HG02884 (cell line): ENCODE data around the gene ARHGEF1.

ENCODE experiments used
- ATAC-seq: cut with Tn5 transposase; IDR thresholded peaks from one replicate; pipeline ENCODE4 v1.9.1; 2021; ENCODE audit warnings: mild to moderate bottlenecking, moderate library complexity; ENCODE audit not compliant: unreplicated experiment

Gene ARHGEF1

DNA sequence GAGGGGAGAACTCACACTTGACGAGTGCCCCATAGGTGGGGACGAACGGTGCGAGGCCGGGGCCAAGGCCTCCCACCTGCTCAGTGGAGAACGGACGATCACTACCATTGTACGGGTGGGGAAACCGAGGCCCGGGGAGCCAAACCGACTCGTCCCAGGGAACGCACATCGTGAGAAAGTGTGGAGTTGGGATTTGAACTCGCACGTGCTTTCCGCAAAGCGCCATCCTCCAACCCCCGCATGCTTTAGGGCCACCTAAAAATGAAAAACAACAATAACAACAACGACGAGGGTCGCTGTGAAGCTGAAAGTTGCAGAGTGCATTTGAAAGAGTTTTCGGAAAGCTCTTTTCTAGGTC, 458 bp downstream of the ARHGEF1 start:
- no peak for ATAC-seq

DNA sequence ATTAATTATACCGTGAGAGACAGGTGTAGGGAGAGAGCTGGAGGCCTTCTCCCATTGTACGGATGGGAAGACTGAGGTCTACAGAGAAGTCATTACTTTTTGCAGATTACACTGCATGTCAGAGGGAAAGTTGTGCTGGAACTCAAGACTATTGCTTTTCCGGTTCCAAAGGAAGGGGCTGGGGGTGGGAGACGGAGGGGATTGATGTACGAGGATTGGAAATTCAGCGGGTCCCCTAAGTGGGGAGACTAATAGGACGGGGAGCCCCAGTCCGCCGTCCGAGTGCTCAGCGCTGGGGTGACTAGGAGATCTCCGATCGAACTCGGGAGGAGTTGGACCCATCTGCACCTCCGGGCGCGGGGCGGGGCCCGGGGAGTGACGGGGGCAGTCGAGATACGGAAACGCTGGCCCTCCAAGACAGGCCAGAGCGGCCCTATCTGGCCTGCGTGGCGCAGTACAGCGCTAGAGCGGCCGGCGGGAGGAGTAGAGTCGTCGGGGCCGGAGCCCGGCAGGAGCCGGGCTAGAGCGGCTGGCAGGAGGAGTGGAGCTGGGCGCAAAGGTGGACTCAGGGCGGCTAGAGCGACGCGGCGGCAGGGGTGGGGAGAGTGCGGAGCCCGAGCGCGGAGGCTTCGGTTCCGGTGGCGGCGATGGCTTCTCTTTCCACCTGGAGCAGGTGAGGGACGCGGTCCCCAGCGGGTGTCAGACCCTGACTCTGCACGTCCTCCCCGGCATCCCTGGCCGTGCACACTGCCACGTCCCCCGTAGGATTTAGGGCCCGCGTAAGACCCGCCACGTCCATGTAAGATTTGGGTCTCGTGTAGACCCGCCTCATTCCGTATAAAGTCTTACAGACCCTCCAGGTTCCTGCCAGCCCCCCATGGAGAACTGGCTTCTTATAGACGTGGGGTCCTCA, 1.1 kb downstream of the ARHGEF1 start:
- peak; percentile 67 for ATAC-seq

DNA sequence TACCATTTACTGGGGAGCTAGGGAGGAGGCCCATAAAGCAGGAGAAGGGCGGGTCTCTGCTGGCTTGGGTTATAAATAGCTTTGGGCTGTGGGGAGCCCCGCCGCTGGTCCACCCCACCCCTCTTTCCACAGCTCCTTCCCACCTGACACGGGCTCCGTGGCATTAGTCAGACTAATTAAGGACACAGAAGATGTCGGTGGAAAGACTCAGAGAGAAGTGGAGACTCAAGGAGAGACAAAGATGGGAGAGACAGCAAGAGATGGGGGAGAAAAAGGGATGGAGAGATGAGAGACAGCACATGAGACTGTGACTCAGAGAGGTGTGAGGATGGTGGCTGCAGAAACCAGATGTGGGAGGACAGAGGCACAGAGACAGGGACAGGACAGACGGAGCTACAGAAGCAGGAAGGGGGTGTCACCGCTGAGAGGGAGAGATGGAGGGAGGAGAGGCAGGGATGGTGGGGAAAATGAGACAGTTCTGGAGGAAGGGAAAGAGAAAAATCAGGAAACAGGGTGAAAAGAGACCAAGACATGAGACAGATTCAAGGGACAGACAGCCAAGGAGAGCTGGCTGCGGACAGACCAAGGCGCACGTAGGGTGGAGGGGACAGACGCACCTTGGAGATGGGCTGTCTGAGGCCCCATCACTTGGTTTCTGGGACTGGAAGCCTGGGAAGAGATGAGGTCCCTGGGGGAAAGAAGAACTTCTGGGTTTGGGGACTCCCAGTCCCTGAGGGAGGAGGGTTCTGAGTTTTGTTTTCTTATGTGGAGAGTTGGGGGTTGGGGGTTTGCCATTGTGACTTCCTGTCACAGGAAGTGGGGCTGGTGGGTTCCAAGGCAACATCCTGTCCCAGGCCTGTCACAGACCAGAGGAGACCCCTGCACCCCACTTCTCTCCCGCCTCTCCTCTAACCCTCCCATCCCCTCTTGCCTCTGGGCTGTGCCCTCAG, 4.1 kb downstream of the ARHGEF1 start:
- no peak for ATAC-seq

DNA sequence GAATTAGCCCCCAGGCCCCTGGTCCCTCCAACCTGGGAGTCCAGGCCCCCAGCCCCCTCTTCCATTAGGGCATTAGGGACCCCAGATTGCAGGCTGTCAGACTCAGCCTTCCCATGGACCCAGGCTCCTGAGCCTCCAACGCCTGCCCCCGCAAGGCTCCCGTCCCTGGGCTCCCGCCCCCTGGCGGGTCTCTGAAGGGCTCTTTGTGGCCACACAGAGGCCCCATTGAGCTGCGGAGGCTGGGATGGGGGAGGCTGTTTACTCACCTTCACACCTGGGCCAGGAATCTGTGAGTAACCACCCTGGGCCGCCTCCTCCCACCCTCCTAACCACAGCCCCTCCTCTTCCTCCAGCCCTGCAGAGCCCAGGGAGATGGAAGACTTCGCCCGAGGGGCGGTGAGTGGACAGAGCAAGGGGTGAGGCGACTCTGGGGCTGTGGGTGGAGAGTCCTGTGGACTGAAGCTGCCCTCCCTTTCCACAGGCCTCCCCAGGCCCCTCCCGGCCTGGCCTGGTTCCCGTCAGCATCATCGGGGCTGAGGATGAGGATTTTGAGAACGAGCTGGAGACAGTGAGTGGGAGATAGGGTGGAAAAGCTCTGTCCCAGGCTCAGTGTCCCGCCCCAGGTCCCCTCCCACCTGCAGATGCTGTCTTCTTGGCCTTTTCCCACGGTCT, 4.9 kb downstream of the ARHGEF1 start:
- no peak for ATAC-seq

DNA sequence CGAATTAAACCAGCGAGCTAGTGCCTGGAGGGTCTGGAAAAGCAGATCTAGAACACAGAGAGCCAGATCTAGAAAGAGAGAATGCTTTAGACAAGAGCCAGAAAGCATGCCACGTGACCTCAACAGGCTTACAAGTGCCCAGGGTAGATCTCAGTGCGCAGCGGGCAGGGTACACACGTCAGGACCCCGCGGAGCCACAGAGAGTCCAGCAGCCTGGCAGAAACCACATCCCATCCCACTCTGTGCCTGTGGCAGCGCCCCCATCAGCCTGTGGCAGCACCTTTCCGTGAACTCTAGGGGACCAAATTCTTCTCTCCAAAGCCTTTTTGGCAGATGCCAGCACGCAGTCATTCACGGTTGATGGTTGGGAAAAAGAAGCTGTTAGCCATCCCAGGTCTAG, 5.9 kb downstream of the ARHGEF1 start:
- ATAC-seq, result no peak

DNA sequence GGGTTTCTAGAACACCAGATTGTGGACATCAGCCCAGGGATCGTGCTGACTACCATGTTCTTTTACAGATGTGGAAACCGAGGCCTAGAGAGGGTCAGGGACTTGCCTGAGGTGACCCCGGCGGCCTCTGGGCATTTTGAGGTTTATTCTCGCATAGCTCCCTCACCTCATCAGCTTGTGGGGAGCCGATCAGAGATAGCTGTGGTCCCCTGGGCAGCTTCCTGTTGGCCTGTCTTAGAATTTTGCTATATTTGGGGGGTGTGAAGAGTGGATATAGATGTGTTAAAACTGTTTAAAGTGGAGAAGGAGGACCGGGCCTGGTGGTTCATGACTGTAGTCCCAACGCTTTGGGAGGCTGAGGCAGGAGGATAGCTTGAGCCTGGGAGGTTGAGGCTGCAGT, 6.9 kb downstream of the ARHGEF1 start:
- no peak for ATAC-seq

DNA sequence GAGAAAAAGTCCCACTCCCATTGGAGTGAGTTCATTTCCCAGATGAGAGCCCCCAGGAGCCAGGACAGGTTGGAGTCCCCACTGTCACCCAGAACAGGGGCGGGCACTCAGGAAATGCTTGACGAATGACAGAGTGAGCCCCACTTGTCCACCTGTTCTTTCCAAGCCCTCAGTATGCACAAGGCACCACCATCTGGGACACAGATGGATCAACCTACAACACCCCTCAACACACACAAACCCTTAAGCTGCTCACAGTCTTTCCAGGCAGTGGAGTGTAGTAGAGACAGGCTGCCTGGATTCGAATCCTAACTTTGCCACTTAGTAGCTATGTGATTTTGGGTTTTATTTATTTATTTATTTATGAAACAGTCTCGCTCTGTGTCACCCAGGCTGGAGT, 8.0 kb downstream of the ARHGEF1 start:
- no peak for ATAC-seq

DNA sequence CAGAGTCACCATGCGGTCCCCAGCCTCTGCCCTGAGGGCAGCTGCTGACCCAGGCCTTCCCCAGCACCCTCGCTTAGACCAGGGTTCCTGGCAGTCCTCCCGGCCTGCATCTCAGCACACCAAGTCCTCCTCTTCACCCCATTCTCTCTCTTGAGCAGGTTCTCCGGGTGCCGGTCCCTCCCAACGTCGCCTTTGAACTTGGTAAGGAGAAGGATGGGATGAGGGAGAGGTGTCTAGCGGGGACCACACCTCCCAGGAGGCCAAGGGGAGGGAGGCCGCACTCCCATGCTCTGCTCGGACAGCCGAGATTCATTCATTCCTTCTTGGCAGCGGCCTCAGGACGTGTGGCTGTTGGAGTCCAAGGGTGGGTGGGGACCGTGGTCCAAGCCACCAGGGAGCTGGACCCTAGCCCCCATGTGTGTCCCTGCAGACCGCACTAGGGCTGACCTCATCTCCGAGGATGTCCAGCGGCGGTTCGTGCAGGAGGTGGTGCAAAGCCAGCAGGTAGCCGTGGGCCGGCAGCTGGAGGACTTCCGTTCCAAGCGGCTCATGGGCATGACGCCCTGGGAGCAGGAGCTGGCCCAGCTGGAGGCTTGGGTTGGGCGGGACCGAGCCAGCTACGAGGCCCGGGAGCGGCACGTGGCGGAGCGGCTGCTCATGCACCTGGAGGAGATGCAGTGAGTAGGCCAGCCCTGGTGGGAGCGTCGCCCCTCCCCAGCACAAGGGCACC, 9.4 kb downstream of the ARHGEF1 start:
- ATAC-seq, result no peak

DNA sequence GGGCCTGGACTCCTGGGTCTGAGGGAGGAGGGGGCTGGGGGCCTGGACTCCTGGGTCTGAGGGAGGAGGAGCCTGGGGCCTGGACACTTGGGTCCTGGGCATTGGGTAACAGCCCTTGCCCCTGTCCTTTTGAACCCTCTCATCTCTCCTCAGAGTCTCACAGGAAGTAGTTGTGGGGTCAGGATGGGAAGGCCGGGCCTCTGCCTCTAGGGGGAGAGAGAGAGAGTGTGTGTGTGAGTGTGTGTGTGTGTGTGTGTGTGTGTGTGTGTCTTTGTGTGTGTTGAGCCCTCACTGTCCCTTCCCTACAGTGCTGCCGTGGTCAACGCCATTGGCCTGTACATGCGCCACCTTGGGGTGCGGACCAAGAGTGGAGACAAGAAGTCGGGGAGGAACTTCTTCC, 10.9 kb downstream of the ARHGEF1 start:
- no peak for ATAC-seq

DNA sequence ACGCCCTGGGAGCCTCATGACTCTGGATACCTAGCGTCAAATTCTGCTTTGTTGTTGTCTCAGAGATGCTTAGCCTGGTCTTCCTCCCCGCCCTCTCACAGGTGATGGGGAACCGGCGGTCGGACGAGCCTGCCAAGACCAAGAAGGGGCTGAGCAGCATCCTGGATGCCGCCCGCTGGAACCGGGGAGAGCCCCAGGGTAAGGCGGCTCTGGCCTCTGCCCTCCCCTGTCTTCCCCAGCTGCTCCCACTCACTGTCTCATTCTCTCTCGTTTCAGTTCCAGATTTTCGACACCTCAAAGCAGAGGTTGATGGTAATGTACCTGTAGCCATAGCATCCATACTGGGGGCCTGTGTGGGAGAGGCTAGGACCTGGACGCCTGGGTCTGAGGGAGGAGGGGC, 11.4 kb downstream of the ARHGEF1 start:
- ATAC-seq, result no peak

DNA sequence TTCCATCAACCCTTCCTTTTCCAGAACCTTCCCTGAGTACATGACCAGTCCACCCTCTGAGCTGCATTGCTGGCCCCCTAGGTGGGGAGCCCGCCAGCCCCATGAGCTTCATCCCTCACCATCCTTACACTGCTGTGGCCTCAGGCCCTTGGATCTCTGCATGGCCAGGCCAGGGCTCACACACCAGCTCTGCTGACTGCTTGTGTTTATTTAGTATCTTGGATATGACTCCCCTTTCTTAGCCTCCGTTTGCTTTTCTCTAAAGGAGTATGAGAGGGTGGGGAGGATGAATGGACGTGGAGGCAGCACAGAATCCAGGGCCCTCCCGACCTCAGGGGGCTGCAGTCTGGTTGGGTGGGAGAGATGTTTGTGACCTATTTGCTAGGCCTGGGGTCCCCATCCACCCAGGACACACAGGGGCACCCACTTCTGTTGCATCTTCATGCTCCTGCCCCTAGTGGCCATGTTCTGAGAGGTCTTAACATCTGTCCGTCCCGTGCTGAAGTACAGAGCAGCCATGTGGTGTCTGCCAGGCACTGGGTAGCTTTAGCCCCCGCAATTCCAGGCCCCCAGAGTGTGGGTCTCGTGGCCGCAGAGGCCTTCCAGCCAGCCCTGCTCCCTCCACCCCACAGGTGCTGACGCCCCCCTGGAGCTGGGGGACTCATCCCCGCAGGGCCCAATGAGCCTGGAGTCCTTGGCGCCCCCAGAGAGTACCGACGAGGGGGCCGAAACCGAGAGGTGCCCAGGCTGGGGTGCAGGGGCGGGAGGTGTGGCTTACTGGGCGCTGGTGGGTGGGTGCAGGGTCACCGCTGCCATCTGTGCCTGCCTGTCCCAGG, 13.0 kb downstream of the ARHGEF1 start:
- no peak for ATAC-seq

DNA sequence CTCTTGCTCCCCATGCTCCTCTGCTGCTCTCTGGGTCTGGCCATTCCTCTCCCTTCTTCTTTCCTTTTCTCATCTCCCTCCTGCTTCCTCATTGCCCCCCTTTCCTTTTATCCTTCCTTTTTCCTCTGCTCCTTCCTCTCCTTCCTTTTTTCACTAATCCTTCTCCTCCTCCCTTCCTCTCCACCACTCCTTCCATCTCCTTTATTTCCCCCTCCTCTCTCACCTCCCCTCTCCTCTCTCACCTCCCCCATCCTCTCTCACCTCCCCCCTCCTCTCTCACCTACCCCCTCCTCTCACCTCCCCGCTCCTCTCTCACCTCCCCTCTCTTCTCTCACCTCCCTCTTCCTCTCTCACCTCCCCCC, 13.6 kb downstream of the ARHGEF1 start:
- ATAC-seq, result no peak

DNA sequence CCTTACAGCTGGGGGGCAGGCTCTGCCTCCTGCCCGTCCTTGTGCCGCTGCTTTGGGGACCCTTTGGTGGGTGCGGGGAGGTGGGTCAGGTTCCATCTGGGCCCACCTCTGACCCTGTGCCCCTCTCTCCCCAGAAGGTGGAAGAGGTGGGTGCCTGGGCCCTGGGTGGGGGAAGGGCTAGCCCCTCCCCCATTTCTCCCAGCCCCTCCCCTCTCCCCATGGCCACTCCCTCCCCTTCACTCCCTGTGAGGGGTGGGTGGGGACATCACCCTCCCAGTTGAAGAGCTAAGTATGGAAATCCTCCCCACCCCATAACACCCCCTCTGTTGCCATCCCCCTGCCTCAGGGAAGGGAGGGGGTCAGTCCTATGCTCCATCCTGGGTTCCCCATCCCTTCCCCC, 14.2 kb downstream of the ARHGEF1 start:
- no peak for ATAC-seq

DNA sequence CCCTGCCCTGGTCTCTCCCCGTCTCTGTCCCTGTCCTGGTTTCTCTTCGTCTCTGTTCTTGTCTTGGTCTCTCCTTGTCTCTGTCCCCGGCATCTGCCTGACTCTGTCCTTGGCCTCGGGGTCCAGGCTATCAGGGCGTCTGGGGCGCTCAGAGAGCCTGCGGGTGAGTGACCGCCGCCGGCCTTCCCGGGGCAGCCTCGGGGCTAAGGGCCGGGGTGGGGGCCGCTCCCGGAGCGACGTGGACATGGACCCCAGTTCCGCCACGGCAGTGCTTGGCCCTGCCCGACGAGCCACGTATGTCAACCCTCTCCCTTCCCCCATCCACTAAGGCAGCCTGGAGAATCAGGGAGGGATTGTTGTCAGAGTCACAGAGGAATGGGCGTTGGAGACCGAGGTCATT, 14.8 kb downstream of the ARHGEF1 start:
- no peak for ATAC-seq

DNA sequence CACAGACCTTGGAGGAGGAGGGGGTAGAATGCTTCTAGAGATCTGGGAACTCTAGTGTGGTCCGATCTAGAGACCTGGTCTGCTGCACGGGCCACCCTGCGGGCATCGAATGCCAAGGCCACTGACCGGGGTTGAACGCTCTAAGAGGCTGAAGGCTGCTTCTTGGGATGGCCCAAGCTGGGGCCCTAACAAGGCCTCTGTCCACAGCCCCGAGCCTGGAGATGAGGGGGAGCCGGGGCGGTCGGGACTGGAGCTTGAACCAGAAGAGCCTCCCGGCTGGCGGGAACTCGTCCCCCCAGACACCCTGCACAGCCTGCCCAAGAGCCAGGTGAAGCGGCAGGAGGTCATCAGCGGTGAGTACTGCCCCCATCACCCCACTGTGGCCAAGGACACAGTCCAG, 15.3 kb downstream of the ARHGEF1 start:
- no peak for ATAC-seq

DNA sequence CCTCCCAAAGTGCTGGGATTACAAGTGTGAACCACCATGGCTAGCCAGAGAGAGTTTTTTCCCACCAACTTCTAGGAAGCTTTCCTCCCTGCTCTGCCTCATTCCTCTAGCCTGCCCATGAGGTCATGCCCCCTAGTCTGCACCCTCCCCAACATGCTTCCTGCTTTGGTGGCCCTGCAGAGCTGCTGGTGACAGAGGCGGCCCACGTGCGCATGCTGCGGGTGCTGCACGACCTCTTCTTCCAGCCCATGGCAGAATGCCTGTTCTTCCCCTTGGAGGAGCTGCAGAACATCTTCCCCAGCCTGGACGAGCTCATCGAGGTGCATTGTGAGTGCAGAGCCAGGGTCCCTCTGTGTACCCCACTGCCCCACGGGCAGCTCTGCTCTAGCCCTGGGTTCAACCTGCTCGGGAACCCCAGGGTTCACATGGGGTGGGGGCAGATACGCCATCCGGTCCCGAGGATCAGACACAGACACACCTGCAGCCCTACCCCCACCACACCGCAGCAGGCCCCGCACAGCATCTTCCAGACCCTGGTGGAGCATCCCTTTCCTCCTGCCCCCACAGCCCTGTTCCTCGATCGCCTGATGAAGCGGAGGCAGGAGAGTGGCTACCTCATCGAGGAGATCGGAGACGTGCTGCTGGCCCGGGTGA, 18.9 kb downstream of the ARHGEF1 start:
- ATAC-seq, result no peak

DNA sequence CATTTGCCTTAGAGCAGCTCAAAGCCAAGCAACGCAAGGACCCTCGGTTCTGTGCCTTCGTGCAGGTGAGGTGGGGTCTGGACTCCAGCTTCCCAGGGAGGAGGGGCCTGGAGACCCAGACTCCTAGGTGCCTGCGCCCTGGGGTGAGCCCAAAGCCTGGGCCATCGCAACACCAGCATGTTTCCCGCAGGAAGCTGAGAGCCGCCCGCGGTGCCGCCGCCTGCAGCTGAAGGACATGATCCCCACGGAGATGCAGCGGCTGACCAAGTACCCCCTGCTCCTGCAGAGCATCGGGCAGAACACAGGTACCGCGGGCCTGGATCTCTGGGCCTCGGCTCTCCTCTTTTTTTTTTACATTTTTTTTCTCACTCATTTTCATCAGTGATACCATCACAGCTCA, 19.6 kb downstream of the ARHGEF1 start:
- ATAC-seq, result no peak

DNA sequence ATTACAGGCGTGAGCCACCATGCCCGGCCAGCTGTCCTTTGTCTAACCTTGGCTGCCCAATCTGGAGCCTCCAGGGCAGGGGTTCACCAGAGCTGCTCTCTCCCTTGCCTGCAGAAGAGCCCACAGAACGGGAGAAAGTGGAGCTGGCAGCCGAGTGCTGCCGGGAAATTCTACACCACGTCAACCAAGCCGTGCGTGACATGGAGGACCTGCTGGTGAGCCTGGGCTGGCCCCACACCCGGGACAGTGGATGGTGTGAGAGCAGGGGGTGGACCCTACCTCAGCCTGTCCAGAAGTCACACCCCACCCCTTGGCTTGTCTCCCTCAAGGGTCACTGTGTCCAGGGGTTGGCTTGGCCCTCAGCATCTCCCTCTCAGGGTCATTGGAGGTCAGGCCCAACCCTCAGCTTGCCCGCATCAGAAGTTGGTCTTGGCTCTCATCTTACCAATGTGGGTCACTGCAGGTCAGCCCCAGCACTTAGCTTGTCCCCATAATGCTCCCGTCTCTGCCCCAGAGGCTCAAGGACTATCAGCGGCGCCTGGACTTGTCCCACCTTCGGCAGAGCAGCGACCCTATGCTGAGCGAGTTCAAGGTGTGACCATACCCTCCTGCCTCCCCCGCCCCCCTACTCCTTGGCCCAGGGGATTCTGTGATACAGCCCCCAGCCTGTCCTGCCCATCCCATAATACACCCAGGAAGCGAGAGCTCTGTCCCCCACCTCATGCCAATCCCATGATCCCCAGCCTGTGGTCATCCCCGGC, 20.4 kb downstream of the ARHGEF1 start:
- no peak for ATAC-seq
